NOMO-1 (cell line): ENCODE measurements around the gene RIC3.
A peak's percentile ranks its signal among the peaks of the same experiment; 100 is the strongest.

Source experiments
- DNase-seq, 2 experiments: peaks; one replicate each; lab custom pipeline; 2025; ENCODE audit not compliant: unreplicated experiment in 2 of 2; lab: John Stamatoyannopoulos, UW

RIC3 gene

GRCh38 chr11:8105666-8106065 is 63.2 kb downstream of the RIC3 start:
- no peak for DNase-seq

- no peak for DNase-seq
Measured at GRCh38 chr11:8105133-8105532, 63.7 kb downstream of the RIC3 start.

GRCh38 chr11:8103909-8104308 is 64.9 kb downstream of the RIC3 start:
- DNase-seq: no peak

GRCh38 chr11:8102965-8103364 is 65.9 kb downstream of the RIC3 start:
- no peak for DNase-seq

- DNase-seq: no peak
Measured at GRCh38 chr11:8102296-8102915, 66.4 kb downstream of the RIC3 start.

- no peak for DNase-seq
Measured at GRCh38 chr11:8101421-8101820, 67.4 kb downstream of the RIC3 start.

GRCh38 chr11:8100605-8101004 is 68.2 kb downstream of the RIC3 start:
- no peak for DNase-seq

- no peak for DNase-seq
Measured at GRCh38 chr11:8100158-8100557, 68.7 kb downstream of the RIC3 start.

GRCh38 chr11:8099291-8099899 is 69.4 kb downstream of the RIC3 start:
- DNase-seq: peak in 1 of 2 experiments; percentile 54

- DNase-seq: no peak
Measured at GRCh38 chr11:8098879-8099278, 69.9 kb downstream of the RIC3 start.

GRCh38 chr11:8098361-8098760 is 70.5 kb downstream of the RIC3 start:
- DNase-seq: no peak

- DNase-seq: no peak
Measured at GRCh38 chr11:8097926-8098325, 70.9 kb downstream of the RIC3 start.

GRCh38 chr11:8097468-8097867 is 71.4 kb downstream of the RIC3 start:
- no peak for DNase-seq

GRCh38 chr11:8097062-8097461 is 71.8 kb downstream of the RIC3 start:
- no peak for DNase-seq

- DNase-seq: no peak
Measured at GRCh38 chr11:8096575-8096974, 72.2 kb downstream of the RIC3 start.

- no peak for DNase-seq
Measured at GRCh38 chr11:8095806-8096522, 72.9 kb downstream of the RIC3 start.

- DNase-seq: no peak
Measured at GRCh38 chr11:8095371-8095770, 73.5 kb downstream of the RIC3 start.

GRCh38 chr11:8094656-8095055 is 74.2 kb downstream of the RIC3 start:
- DNase-seq: no peak

GRCh38 chr11:8093931-8094575 is 74.8 kb downstream of the RIC3 start:
- no peak for DNase-seq

GRCh38 chr11:8092587-8093424 is 76.0 kb downstream of the RIC3 start:
- peak in 1 of 2 experiments; percentile 16 for DNase-seq

GRCh38 chr11:8091721-8092120 is 77.1 kb downstream of the RIC3 start:
- DNase-seq: no peak
